Heart left ventricle (tissue), 16 donors: ENCODE results near the gene ROBO1. TPM values are rescaled to one million over a fixed set of nuclear protein-coding genes. Genes with fewer than 3 reads are reported as not detected.

Experiments used
- ATAC-seq, 4 donors: fragments of 200-7000 bp; cut with Tn5 transposase; one replicate each; pipeline ENCODE4 v1.9.1; 2020 to 2022; ENCODE audit warnings: moderate library complexity in 4 of 4, mild to moderate bottlenecking in 3 of 4, moderate number of reproducible peaks in 1 of 4
- DNase-seq, 5 donors: peaks; one replicate each; pipeline ENCODE4 v3.0.0-alpha.2; 2020
- H3K27ac ChIP-seq, 12 donors: fragments of 200-600 bp; sonication (generic) in 4 of 12; one replicate each; pipeline versions ENCODE4 v1.5.0 to v1.8.0; 2016 to 2022; ENCODE audit warnings: mild to moderate bottlenecking in 2 of 12
- H3K27me3 ChIP-seq, 9 donors: fragments of 200-600 bp; sonication (generic) in 2 of 9; one replicate each; pipeline versions ENCODE4 v1.5.1 to v1.8.0; 2016 to 2022; ENCODE audit warnings: mild to moderate bottlenecking in 3 of 9
- H3K36me3 ChIP-seq, 9 donors: fragments of 200-600 bp; sonication (generic) in 2 of 9; one replicate each; pipeline versions ENCODE4 v1.5.0 to v1.8.0; 2018 to 2022; ENCODE audit warnings: mild to moderate bottlenecking in 2 of 9
- H3K4me1 ChIP-seq, 12 donors: fragments of 200-600 bp; sonication (generic) in 4 of 12; one replicate each; pipeline versions ENCODE4 v1.5.0 to v1.8.0; 2016 to 2022; ENCODE audit warnings: mild to moderate bottlenecking in 3 of 12
- H3K4me3 ChIP-seq, 12 donors: fragments of 200-600 bp; sonication (generic) in 4 of 12; one replicate each; pipeline versions ENCODE4 v1.5.0 to v1.8.0; 2017 to 2022; ENCODE audit warnings: mild to moderate bottlenecking in 9 of 12, moderate library complexity in 4 of 12
- H3K9me3 ChIP-seq, 12 donors: fragments of 200-600 bp; sonication (generic) in 4 of 12; one replicate each; pipeline versions ENCODE4 v1.5.0 to v1.8.0; 2016 to 2022; ENCODE audit warnings: mild to moderate bottlenecking in 1 of 12
- CTCF ChIP-seq, 12 donors: fragments of 200-600 bp; sonication (generic) in 4 of 12; IDR thresholded peaks; one replicate each; pipeline versions ENCODE4 v1.5.0 to v1.8.0; 2018 to 2022; ENCODE audit warnings: antibody characterized with exemption in 12 of 12, mild to moderate bottlenecking in 5 of 12
- POLR2A ChIP-seq, 2 donors: fragments of 450-650 bp; IDR thresholded peaks; one replicate each; pipeline ENCODE4 v1.6.1; 2017; ENCODE audit warnings: antibody characterized with exemption in 2 of 2, mild to moderate bottlenecking in 2 of 2, moderate library complexity in 2 of 2
- WGBS, 4 donors: extraction: QIAGEN DNeasy Blood & Tissue Kit in 2 of 4; methylation state at CpG; one replicate each; pipeline versions ENCODE4 v1.1.5 to v1.1.7; 2013 to 2018; 5-methylcytosine and 5-hydroxymethylcytosine counted together
- intact Hi-C, 10 donors: fragments of 100-400 bp; cut with DNase I; formaldehyde crosslinking; loops; one replicate each; pipeline versions ENCODE4 v1.11.1 to v1.14.2; 2022
- polyA plus RNA-seq, 2 donors: library from polyadenylated mRNA; stranded (reverse); fragments of 200-250 nt; gene quantifications; one replicate each; pipeline ENCODE4 v1.2.3, GENCODE V29; 2013
- total RNA-seq, 9 donors: library from RNA; depleted of rRNA in 2 of 9; stranded (reverse); fragments of >200 nt in 2 of 9; fragmentation: NEBNext Ultra II Directional in 3 of 9; extraction: Animal tissue kit (Norgen Biotek cat#: 25700) in 3 of 9; gene quantifications; one replicate each; pipeline versions ENCODE4 v1.1.0 to v1.2.4, GENCODE V29; 2016 to 2023
- donor health status: ischemic (EF 13 %, LVEDD 7.1; RV severe dilation, severe dysfunction).
- donor health status: healthy with polysubstance abuse.
- donor health status: DM: no; HTN: yes; CAD: no.
- donor health status: DM: no; HTN: no; CAD: no.
- donor health status: ischemic (EF 25% LVEDD 6.9; RV normal size, moderate dysfunction).
- donor health status: ischemic (EF 25% LVEDD 5.7; RV mildly dilated, moderate dysfunction).
- donor health status: healthy.
- donor health status: DM: yes; HTN: yes; CAD: no.
- donor health status: ischemic (EF 35%, LVEDD 5.7; RV mildly dilated, moderate dysfunction).
- donor health status: nonischemic (EF 11% LVEDD 7.7; RV severe dilation, severe dysfunction).
- donor health status: DM: yes; HTN: yes; CAD: no.
- donor health status: PGD.
- donor health status: ischemic (EF 29% LVEDD 5.4; RV normal size, mild dysfunction).
- donor health status: nonischemic (EF 23%, LVEDD 6.1; RV moderate dilation, normal function).

ROBO1 gene
- total and polyA plus RNA-seq, 11 donors: 1.4 to 14.8 (median 5.7) TPM

GRCh38 chr3:79211586-79212359 is 556.0 kb downstream of the ROBO1 start:
- peaks cover 0 to 13% (median 0%) of the 10 kb centered on the region in 12 donors for H3K9me3 ChIP-seq
- H3K4me3 ChIP-seq: no peak overlapping the region
- H3K27me3 ChIP-seq: no peaks in the 10 kb centered on the region
- H3K27ac ChIP-seq: no peak overlapping the region
- TF ChIP-seq CTCF (IDR thresholded peaks at IDR 0.05) (no peak), POLR2A (IDR thresholded peaks at IDR 0.05) (no peak)
- 78 to 83% (median 81%) methylated on average over 12 of the region's 12 CpGs for WGBS, 4 donors
- no peaks in the 10 kb centered on the region for H3K36me3 ChIP-seq
- ATAC-seq (no peak), DNase-seq (peak in 1 of 5 donors; percentile 10)
- H3K4me1 ChIP-seq: no peaks in the 10 kb centered on the region
- intact Hi-C loops: no loop called here

GRCh38 chr3:79204351-79204750 is 563.4 kb downstream of the ROBO1 start:
- 77 to 90% (median 83%) methylated on average over 3 of the region's 3 CpGs for WGBS, 4 donors
- no peak for TF ChIP-seq POLR2A (IDR thresholded peaks at IDR 0.05)
- no peak for TF ChIP-seq CTCF (IDR thresholded peaks at IDR 0.05)
- H3K9me3 ChIP-seq: peaks cover 0 to 6% (median 0%) of the 10 kb centered on the region in 12 donors

GRCh38 chr3:79203144-79203519 is 564.7 kb downstream of the ROBO1 start:
- TF ChIP-seq POLR2A (IDR thresholded peaks at IDR 0.05) (no peak), CTCF (IDR thresholded peaks at IDR 0.05) (no peak)
- H3K27ac ChIP-seq: no peak overlapping the region
- H3K27me3 ChIP-seq: no peaks in the 10 kb centered on the region
- WGBS, 4 donors: 33 to 45% (median 42%) methylated on average over 3 of the region's 3 CpGs
- intact Hi-C loops: no loop called here
- ATAC-seq: no peak
- H3K4me3 ChIP-seq: no peak overlapping the region
- no peaks in the 10 kb centered on the region for H3K9me3 ChIP-seq
- no peaks in the 10 kb centered on the region for H3K4me1 ChIP-seq
- no peak for DNase-seq
- H3K36me3 ChIP-seq: no peaks in the 10 kb centered on the region

More at GRCh38 chr3:79204351-79204750, 563.4 kb downstream of the ROBO1 start:
- intact Hi-C loops: no loop called here
- Histone ChIP-seq H3K4me3 (no peak overlapping the region), H3K4me1 (no peaks in the 10 kb centered on the region), H3K27me3 (no peaks in the 10 kb centered on the region), H3K36me3 (no peaks in the 10 kb centered on the region), H3K27ac (no peak overlapping the region)
- no peak for ATAC-seq
- DNase-seq: no peak

- ATAC-seq: no peak
- H3K9me3 ChIP-seq: peaks cover 0 to 3% (median 0%) of the 10 kb centered on the region in 12 donors
- H3K27me3 ChIP-seq: no peaks in the 10 kb centered on the region
- no peaks in the 10 kb centered on the region for H3K36me3 ChIP-seq
- 71 to 77% (median 77%) methylated on average over 5 of the region's 5 CpGs for WGBS, 4 donors
- no peak for DNase-seq
- intact Hi-C loops: no loop called here
- no peak overlapping the region for H3K4me3 ChIP-seq
- TF ChIP-seq POLR2A (IDR thresholded peaks at IDR 0.05): no peak
- TF ChIP-seq CTCF (IDR thresholded peaks at IDR 0.05): no peak
- H3K27ac ChIP-seq: no peak overlapping the region
- no peaks in the 10 kb centered on the region for H3K4me1 ChIP-seq
Measured at GRCh38 chr3:79202471-79203143, 565.2 kb downstream of the ROBO1 start.
